NCI-H2227 (cell line): Measurements from ENCODE around the gene POU2F3.

Experiments
- DNase-seq: peaks from one replicate; lab custom pipeline; 2025; ENCODE audit not compliant: unreplicated experiment; lab: John Stamatoyannopoulos, UW

POU2F3 gene

GRCh38 chr11:120226242-120226641, 13.7 kb upstream of the POU2F3 start:
- no peak for DNase-seq

DNA sequence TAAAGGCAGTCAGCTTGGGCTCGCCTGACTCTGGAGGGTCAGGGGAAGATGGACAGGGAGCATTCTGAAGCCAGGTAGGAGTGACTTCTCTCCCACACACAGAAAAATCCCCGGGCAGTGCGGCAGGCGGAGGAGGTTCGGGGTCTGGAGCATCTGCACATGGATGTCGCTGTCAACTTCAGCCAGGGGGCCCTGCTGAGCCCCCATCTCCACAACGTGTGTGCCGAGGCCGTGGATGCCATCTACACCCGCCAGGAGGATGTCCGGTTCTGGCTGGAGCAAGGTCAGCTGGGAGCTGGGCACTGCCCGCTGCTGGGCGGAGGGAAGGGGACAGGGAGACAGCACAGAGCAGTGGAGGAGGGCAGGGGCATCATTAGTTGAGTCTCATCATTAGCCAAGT, 13.2 kb upstream of the POU2F3 start:
- no peak for DNase-seq

DNA sequence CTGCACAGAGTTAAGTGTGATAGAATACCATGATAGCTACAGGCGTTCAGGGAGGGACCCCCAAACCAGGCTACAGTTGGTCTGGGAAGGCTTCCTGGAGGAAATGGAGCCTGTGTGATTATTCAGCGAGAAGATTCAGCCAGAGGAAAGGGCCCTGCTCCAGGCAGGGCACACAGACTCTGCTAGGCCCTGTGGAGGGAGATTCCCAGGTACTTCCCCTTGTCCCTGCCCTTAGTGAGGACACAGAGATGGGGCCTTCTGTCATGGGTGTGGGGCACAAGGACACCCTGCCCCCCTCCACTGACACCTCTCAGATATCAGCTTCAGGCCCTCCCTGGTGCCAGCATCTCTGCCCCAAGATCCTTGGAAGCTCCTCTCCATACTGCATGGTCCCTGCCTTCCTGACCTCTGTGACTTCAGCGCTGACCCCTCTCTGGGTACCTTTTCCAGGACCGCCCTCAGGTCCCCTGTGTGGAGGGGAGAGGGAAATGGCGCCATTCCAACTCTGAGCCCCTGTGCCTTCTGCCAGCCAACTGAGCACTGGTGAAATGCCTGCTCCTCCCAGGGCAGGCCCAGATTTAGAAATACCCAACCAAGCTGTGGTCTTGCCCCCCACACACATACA, 12.6 kb upstream of the POU2F3 start:
- DNase-seq = no peak

DNA sequence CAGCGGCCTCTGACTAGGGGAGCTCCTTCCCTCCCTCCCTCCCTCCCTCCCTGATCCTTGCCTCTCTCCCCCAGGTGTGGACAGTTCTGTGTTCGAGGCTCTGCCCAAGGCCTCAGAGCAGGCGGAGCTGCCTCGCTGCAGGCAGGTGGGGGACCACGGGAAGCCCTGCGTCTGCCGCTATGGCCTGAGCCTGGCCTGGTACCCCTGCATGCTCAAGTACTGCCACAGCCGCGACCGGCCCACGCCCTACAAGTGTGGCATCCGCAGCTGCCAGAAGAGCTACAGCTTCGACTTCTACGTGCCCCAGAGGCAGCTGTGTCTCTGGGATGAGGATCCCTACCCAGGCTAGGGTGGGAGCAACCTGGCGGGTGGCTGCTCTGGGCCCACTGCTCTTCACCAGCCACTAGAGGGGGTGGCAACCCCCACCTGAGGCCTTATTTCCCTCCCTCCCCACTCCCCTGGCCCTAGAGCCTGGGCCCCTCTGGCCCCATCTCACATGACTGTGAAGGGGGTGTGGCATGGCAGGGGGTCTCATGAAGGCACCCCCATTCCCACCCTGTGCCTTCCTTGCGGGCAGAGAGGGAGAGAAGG, 11.1 kb upstream of the POU2F3 start:
- DNase-seq = no peak

- DNase-seq = peak; percentile 26
Observed at GRCh38 chr11:120229451-120230424, 10.2 kb upstream of the POU2F3 start.

DNA sequence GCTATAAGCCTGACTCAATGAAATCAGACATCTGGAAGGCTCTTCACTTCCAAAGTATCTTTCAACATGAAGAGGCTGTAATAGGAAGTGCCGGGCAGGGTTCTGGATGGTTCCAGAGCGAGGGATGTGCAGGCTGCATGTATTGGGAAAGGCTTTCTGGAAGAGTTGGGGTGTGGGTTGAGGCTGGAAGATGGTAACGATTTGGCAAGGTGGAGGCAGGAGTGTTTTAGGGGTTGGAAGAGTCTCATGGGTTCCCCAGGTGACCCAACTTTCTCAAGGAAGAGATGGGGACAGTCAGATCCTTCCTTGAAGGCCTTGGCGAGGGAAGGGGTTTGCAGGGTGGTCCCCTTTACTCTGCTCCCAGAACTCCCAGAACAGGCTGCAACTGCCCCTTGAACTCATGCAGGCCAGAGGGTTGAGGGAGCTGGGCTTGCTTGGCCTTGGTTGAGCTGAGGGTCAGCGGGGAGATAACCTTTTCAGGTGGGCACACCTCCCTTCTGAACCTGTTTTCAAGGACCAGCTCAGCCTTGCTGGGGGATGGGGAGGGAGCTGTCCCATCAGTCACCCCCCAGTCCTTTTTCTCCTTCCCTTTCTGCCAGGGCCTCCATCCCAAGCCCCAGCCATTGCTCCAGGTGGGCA, 9.4 kb upstream of the POU2F3 start:
- DNase-seq = no peak

DNA sequence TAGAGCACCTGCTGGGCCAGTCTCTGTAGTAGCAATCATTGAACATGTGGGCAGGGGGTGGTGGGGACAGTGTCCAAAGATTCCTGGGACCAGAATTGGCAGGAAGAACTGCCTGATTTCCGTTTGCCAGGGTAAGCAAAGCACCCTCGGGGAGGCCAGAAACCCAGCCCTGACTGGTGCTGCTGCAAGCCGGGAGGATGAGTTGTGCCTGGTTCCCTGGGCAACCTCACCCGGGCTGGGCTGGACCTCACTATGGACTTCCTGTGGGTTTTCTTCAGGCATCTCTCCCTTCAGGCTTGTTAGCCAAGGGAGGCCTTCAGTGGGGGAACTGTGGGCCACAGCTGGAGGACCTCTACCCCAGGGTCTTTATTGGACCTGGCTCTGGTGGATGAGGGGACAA, 8.0 kb upstream of the POU2F3 start:
- DNase-seq = no peak

GRCh38 chr11:120233207-120233803, 6.6 kb upstream of the POU2F3 start:
- DNase-seq = no peak

GRCh38 chr11:120235024-120235628, 4.8 kb upstream of the POU2F3 start:
- DNase-seq = peak; percentile 50

DNA sequence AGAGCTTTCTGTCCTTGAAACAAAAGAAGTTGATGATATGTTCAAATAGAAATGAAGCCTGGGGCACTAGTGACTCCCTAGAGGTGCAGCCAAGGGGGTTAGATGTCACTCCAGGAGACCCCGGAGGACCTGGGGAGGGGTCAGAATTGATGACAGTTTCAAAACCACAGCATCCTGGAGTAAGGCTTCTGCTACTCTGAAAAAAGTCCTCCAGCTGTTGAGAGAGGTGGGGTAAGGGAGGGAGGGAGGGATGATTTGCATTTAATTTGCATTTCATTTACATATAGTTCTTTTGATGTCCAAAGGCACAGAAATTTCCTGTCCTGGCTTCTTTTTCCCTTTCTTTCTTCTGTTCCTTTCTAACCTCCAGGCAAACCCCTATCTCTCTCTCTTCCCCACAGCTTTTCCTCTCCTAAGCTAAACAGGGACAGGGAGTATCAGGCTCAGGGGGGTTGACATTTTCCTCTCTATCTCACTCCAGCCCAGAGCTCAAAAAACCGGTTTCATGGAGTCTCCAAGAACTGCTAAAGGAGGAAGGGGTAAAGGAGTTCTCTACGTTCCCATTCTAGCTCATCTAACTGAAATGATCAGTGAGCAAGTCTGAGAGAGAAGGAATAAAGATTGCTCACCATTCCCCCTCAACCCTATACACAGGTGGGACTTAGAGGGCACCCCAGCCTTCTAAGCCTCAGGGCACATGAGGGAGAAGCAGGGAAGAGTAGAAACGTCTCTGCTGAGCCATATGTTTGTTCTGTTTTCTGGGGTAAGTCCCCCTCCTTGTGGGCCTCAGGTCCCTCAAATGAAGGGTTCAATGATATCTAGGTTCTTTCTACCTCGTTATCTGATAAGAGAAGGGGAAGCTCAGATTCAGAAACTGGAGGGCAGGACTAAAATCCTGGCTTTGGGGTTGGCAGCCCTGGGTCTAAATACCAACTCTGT, 3.5 kb upstream of the POU2F3 start:
- no peak for DNase-seq

DNA sequence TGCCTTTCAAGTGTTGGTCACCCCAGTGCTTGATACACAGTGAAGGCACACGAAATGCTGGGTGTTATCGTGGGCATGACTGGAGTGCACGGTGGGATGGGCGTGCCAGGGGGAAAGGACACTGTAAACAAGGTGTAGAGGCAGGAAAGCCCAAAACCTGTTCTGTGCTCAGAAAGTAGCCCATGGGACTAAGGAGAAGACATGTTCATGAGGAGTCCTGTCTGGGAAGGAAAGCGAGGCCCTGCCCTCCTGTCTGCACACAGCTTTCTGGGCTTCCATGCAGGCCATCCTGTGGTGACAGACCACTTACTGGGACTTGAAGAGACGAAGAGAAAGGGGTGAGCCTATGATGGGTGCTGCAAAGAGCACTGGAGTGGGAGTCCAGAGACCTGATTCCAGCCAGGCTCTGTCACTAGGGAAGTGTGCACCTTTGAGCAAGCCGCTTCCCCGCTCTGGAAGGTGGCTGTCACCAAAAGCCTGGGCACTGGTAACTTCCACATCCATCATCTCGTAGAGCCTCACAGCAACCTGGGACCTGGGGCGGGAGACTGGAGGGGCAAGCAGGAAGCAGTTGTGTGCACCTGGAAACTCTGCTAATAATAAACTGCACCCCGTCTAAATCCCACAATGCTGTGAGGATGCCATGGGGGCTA, 846 bp upstream of the POU2F3 start:
- no peak for DNase-seq

GRCh38 chr11:120240866-120241265, 926 bp downstream of the POU2F3 start:
- DNase-seq = no peak

DNA sequence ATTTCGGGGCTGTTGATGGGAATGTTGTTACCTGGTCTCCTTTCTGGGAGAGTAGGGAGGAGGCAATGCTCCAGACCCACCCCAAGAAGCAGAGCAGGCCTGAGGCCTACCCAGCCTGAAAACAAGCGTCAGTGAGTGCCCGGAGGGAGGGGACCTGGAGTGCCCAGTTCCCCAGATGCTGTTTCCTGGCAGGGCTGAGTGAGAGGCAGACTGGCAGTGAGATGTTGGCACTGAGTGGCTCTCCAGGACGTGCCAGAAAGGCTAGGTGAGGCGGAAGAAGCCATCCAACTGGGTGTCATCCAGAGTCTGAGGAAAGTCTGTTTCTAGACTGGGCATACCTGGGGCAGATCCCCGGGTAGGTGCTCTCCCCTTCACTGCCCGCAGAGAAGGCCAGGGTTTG, 1.3 kb downstream of the POU2F3 start:
- no peak for DNase-seq

GRCh38 chr11:120243221-120243620, 3.3 kb downstream of the POU2F3 start:
- DNase-seq = no peak

GRCh38 chr11:120244476-120245365, 4.8 kb downstream of the POU2F3 start:
- no peak for DNase-seq

DNA sequence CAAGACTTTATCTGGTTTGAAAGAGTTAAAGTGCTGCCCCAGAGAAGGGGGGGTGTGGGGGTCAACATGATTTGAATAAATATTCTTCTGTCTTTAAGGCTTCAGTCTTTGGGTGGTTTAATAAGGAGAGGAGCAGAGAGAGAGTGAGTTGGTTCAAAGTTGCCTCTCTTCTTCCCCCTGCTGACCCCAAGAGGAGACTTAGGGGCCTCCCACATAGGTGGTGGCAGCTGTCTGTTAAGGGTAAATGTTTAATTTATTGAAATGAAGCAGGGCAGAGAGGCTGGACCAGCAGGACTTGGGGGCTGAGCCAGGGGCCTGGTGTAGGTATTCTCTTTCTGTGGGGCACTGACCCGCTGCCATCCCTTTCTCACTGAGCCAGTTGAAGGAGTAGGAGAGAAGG, 5.5 kb downstream of the POU2F3 start:
- no peak for DNase-seq

DNA sequence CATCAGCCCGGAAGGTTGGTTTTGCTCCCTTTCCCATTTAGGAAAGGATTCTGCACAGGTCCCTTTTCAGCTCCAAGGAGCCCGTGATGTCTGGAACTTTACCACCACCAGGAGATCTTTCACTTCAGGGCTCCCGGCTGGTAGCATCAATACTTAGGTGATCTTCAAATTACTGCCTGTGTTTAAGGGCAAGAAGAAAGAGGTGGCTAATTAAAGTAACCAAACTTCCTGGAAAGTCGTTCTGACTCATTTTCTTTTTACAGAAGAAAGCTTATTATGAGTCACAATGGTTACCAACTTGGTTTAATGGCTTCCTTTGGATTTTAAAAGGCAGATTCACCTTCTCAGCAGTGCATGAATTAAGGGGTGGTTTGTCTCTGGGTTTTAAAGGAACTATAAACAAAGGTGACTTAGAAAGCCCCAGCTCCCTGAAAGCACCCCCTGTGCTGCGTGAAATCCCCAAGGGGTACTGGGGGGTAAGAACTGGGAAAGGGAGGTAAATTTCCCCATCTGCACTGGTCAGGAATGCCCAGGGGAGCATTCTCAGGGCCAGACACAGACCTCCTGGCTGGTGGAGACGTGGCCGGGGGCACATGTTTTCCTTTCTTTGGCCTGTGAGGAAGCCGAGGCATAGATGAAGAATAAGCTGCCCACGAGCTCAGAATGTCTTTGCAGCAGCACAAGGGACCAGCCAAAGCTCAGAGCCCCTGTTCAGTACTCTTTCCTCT, 8.8 kb downstream of the POU2F3 start:
- DNase-seq = no peak
